Activated naive CD8-positive, alpha-beta T cell treated with anti-CD3 and anti-CD28 coated beads, Interleukin-2, amount 50 U/mL, for 24 hours (primary cell): ENCODE measurements around the gene LRRC17.
"Not testable (repeated sequence)": the region's sequence is repeated elsewhere in the genome, so short reads cannot be mapped to it uniquely, and the experiment has no call there.

ENCODE experiments used
- ATAC-seq: fragments of 150-1000 bp; cut with Tn5 transposase; one replicate; pipeline ENCODE4 v1.10.0; 2021
- DNase-seq: peaks from one replicate; pipeline ENCODE4 v3.0.0; 2021
- H3K27ac Mint-ChIP-seq: one replicate; pipeline ENCODE4 v1.8.0; 2021; ENCODE audit warnings: mild to moderate bottlenecking, mixed read lengths
- H3K27me3 Mint-ChIP-seq: one replicate; pipeline ENCODE4 v1.8.0; 2021; ENCODE audit warnings: mixed read lengths
- H3K36me3 Mint-ChIP-seq: one replicate; pipeline ENCODE4 v1.8.0; 2021; ENCODE audit warnings: low read depth, mixed read lengths
- H3K4me1 Mint-ChIP-seq: one replicate; pipeline ENCODE4 v1.8.0; 2021; ENCODE audit warnings: mixed read lengths
- H3K4me3 Mint-ChIP-seq: one replicate; pipeline ENCODE4 v1.8.0; 2021; ENCODE audit warnings: mild to moderate bottlenecking, moderate library complexity, mixed read lengths
- H3K9me3 Mint-ChIP-seq: one replicate; pipeline ENCODE4 v1.8.0; 2021; ENCODE audit warnings: mixed read lengths

LRRC17 gene

DNA sequence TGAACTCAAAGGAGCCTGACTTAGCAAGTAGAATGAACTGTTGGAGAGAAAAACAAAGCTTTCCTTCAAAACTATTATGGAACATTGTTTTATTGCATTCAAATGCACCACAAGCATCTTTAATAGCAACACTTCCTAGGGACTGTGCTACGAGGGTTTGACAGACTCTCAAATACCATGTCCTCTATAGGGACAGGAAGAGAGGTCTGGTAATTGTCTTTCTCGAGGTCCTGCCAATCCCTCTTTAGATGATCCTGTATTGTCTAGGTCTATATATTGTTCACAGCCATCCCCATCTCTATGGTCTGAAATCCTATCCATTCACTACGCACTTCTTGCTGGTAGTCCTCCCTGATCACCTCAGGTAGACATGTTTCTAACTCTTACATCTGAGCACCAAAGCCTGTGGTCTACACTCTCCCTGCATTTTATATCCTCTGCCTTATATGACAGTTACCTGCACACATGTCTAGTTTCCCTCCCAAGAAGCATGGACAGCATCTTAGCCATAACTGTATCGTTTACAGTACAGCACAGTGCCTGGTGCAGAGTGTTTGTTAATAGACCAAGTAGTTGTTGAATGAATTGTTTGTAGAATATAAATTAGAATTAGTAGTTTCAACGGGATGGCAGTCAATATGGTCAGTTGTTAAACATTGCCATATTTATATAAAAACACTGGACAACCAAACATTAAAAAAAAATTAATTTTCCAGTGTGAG is 21.7 kb upstream of the LRRC17 start:
- Mint-ChIP-seq H3K4me3 (no peak overlapping the region), H3K9me3 (no peaks in the 10 kb centered on the region), H3K4me1 (no peaks in the 10 kb centered on the region), H3K27ac (no peak overlapping the region), H3K27me3 (no peaks in the 10 kb centered on the region), H3K36me3 (no peaks in the 10 kb centered on the region)
- DNase-seq (no peak), ATAC-seq (no peak)

DNA sequence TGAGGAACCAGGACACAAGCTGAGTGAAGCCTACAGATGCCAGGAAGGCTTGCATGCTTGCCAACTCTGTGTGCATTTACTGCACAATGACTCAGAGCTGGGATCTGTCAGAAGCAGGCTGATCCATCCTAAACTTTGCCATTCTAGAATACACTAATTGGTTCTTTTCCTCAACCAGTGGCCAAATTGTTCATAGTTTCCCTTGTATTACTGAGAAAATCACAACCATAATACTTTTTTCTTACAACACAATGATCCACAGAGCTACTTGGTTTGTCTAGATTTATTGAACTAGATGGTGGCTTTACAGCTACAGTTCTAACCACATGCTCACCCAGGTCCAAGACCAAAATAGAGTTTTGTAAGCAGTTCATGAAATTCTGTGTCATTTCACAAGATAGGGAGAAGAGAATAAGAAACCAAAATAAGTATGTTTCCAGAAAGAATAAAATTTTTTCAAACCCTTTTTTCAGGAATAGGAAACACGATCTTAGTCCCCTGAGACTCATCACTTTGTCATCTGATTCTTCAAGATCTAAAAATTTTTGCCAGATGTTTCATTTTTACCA is 21.0 kb upstream of the LRRC17 start:
- DNase-seq (no peak), ATAC-seq (no peak)
- Mint-ChIP-seq H3K4me1 (no peaks in the 10 kb centered on the region), H3K27me3 (no peaks in the 10 kb centered on the region), H3K4me3 (no peak overlapping the region), H3K27ac (no peak overlapping the region), H3K9me3 (no peaks in the 10 kb centered on the region), H3K36me3 (no peaks in the 10 kb centered on the region)

DNA sequence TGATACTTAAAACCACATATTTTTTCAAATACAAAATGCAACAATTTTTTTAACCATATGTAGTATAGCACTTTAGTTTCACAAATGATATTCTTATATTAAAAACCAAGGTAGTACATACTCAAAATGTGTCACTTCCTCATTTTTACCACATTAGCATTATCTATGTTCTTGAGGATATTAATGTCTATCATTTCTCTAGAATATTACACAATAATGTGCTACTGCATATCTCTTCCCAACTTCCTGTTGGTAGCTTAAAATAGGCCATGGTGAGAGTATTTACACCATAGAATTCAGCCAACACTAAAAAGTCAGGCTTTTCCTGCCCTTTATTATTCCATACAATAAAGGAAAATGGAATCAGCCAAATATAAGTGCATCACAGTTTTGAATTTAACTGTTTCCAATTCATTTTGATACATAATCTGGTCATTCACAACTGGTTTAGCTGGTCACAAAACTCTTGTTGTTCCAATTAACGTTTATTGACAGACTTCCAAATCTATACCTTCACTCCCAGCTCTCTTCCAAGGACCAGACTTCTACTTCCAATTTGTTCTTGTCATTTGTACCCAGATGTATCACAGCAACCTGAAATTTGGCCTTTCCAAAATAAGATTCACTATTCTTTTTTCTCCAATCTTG is 20.0 kb upstream of the LRRC17 start:
- no peaks in the 10 kb centered on the region for H3K4me1 Mint-ChIP-seq
- no peak overlapping the region for H3K4me3 Mint-ChIP-seq
- ATAC-seq = no peak
- H3K27me3 Mint-ChIP-seq = no peaks in the 10 kb centered on the region
- no peaks in the 10 kb centered on the region for H3K9me3 Mint-ChIP-seq
- no peak for DNase-seq
- no peak overlapping the region for H3K27ac Mint-ChIP-seq
- no peaks in the 10 kb centered on the region for H3K36me3 Mint-ChIP-seq

DNA sequence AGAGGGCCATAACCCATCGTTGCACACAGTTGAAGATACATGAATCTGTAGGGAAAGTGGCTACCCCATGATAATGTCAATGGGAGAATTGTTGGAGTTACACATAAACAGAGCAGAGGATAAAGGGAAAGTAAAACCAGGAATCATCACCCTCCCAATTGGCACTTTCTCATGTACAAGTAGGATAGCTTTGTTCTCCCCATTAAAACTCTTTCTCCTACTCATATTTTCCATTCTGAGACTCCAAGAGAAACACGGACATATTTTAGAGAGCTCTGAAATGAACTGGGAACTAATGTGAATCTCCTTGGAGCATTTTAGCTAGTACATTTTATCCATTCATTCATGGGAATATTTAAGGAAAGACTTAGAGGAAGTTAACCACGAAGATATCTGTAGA is 17.2 kb upstream of the LRRC17 start:
- H3K9me3 Mint-ChIP-seq = no peaks in the 10 kb centered on the region
- no peak for ATAC-seq

DNA sequence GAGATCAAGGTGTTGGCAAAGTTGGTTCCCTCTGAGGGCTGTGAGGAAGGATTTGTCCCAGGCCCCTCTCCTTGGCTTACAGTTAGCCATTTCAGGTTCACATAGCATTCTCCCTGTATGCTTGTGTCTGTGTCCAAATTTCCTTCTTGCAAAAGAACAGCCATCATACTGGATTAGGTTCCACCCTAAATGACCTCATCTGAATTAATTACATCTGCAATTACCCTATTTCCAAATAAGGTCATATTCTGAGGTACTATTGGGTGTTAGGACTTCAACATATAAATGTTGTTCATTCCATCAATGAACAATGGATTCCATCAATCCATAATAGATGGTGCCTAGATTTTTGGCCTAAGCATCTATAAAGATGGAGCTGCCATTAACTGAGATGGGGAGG is 16.2 kb upstream of the LRRC17 start:
- DNase-seq (no peak), ATAC-seq (no peak)
- Mint-ChIP-seq H3K36me3 (no peaks in the 10 kb centered on the region), H3K4me1 (no peaks in the 10 kb centered on the region), H3K27ac (no peak overlapping the region), H3K4me3 (no peak overlapping the region), H3K27me3 (no peaks in the 10 kb centered on the region), H3K9me3 (no peaks in the 10 kb centered on the region)

More for the DNA sequence above, 17.2 kb upstream of the LRRC17 start:
- no peaks in the 10 kb centered on the region for H3K27me3 Mint-ChIP-seq
- H3K4me1 Mint-ChIP-seq = no peaks in the 10 kb centered on the region
- no peaks in the 10 kb centered on the region for H3K36me3 Mint-ChIP-seq
- H3K4me3 Mint-ChIP-seq = no peak overlapping the region
- no peak overlapping the region for H3K27ac Mint-ChIP-seq
- DNase-seq = no peak

DNA sequence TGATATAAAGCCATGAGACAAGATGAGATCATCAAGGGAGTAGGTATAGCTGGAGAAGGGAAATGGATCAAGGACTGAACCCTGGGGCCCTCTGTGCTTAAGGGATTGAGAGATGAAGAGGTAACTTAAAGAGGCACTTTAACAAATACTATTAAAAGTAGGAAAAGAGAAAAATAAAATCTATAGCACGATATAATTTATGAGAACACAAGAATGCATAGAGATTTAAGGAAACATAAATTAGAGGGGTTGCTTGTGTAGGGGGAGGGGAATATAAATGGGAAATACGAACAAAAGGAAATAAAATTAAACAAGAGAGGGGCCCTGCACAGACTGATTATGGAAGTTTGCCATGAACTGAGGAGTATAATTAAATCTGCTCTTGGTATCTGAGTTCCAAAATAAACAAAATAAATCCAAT is 15.6 kb upstream of the LRRC17 start:
- no peaks in the 10 kb centered on the region for H3K27me3 Mint-ChIP-seq
- no peaks in the 10 kb centered on the region for H3K4me1 Mint-ChIP-seq
- H3K36me3 Mint-ChIP-seq = no peaks in the 10 kb centered on the region
- H3K4me3 Mint-ChIP-seq = no peak overlapping the region
- DNase-seq = no peak
- no peak overlapping the region for H3K27ac Mint-ChIP-seq
- H3K9me3 Mint-ChIP-seq = no peaks in the 10 kb centered on the region
- no peak for ATAC-seq

DNA sequence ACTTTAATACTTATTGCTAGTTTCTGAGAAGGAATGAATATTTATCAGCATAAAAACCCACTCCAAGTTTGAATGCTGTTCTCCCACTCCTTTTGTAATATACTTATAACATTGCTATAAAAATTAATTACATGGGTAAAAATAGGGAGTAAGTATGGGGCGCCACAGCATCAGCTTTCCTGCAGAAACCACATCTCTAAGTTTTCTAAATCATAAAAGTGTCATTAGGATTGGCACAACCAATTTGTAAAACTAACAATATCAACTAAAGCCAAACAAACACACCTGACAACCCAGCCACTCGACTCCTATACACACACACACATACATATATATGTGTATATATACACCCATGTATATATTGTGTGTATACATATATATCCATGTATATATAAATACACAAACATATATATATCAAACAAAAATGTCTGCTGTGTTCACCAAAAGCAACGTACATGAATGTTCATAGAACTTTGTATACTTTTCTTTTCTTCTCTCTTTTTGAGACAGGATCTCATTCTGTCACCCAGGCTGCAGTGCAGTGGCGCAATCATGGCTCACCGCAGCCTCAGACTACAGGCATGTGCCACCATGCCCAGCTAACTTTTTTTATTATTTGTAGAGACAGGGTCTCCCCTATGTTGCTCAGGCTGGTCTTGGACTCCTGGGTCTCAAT is 14.8 kb upstream of the LRRC17 start:
- H3K27ac Mint-ChIP-seq = no peak overlapping the region
- DNase-seq (no peak), ATAC-seq (no peak)
- H3K4me1 Mint-ChIP-seq = no peaks in the 10 kb centered on the region
- no peaks in the 10 kb centered on the region for H3K36me3 Mint-ChIP-seq
- H3K4me3 Mint-ChIP-seq = no peak overlapping the region
- H3K27me3 Mint-ChIP-seq = no peaks in the 10 kb centered on the region
- H3K9me3 Mint-ChIP-seq = no peaks in the 10 kb centered on the region

DNA sequence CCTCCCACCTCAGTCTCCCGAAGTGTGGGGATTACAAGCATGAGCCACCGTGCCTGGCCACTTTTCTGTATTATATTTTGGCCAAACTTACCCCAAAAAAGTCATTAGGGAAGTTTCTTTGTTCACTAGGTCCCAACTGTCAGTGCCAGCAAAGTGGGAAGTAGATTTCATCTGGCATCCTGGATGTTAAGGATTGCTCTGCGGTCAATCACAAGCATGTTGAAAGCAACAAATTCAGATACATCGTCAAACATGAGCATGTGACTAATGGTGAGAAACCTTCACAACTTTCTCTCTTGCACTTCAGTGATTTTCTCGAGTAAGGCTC is 14.3 kb upstream of the LRRC17 start:
- Mint-ChIP-seq H3K9me3 (no peaks in the 10 kb centered on the region), H3K36me3 (no peaks in the 10 kb centered on the region), H3K27me3 (no peaks in the 10 kb centered on the region), H3K27ac (no peak overlapping the region), H3K4me3 (no peak overlapping the region), H3K4me1 (no peaks in the 10 kb centered on the region)
- no peak for DNase-seq
- ATAC-seq = no peak

DNA sequence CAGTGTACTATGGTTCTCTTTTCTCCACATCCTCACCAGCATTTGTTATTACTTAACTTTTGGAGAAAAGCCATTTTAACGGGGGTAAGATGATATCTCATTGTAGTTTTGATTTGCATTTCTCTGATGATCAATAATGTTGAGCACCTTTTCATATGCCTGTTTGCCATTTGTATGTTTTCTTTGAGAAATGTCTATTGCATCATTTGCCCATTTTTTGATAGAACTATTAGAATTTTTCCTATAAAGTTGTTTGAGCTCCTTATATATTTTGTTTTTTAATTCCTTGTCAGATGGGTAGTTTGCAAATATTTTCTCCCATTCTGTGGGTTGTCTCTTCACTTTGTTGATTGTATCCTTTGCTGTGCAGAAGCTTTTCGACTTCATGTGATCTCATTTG is 10.7 kb upstream of the LRRC17 start:
- H3K27me3 Mint-ChIP-seq, H3K36me3 Mint-ChIP-seq, H3K4me3 Mint-ChIP-seq, H3K4me1 Mint-ChIP-seq, DNase-seq, H3K27ac Mint-ChIP-seq, ATAC-seq: not testable (repeated sequence)
- H3K9me3 Mint-ChIP-seq = peaks cover 13% of the 10 kb centered on the region

DNA sequence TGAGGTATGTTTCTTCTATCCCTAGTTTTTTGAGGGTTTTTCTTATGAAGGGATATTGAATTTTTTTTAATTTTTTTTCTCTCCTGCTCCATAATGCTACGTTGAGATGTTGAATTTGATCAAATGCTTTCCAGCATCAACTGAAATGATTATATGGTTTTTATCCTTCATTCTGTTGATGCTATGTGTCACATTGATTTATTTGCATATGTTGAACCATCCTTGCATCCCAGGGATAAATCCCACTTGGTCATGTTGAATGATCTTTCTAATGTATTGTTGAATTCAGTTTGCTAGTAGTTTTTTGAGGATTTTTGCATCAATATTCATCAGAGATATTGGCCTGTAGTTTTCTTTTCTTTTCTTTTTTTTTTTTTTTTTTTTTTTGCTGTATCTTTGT is 9.2 kb upstream of the LRRC17 start:
- not testable (repeated sequence) for DNase-seq, ATAC-seq, H3K4me3 Mint-ChIP-seq, H3K27ac Mint-ChIP-seq, H3K4me1 Mint-ChIP-seq, H3K36me3 Mint-ChIP-seq, H3K27me3 Mint-ChIP-seq
- peaks cover 13% of the 10 kb centered on the region for H3K9me3 Mint-ChIP-seq

DNA sequence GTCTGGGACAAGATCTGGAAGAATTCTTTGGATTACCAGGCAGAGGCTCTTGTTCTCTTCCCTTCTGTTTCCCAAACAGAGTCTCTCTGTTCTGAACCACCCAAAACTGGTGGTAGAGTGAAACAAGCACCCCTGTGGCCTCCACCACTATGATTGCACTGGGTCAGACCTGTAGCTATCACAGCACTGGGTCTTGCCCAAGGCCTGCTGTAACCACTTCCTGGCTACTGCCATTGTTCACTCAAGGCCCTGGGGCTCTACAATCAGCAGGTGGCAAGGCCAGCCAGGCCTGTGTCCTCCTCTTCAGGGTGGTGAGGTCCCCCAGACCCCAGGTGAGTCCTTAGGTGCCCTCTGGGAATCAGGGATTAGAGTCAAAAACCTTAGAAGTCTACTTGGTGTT is 4.1 kb upstream of the LRRC17 start:
- peaks cover 13% of the 10 kb centered on the region for H3K9me3 Mint-ChIP-seq
- no peaks in the 10 kb centered on the region for H3K27me3 Mint-ChIP-seq
- no peak overlapping the region for H3K27ac Mint-ChIP-seq
- no peak for ATAC-seq
- DNase-seq = no peak
- H3K4me3 Mint-ChIP-seq = no peak overlapping the region
- peaks cover 1% of the 10 kb centered on the region for H3K36me3 Mint-ChIP-seq
- H3K4me1 Mint-ChIP-seq = no peaks in the 10 kb centered on the region

DNA sequence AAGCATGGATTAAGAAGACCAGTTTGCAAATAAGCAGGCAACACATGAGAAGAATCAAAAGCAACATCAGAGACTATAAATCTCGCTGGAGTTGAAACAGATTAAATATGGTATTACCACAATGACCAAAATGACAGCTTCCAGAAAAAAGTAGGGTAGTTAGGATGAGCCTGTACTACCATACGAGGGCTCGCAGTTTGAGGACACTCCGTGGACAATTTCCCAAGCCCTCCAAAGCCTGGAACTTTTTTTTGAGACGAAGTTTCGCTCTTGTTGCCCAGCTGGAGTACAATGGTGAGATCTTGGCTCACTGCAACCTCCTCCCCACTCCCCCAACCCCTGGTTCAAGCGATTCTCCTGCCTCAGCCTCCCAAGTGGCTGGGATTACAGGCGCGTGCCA is 1.0 kb downstream of the LRRC17 start:
- H3K9me3 Mint-ChIP-seq = no peaks in the 10 kb centered on the region

DNA sequence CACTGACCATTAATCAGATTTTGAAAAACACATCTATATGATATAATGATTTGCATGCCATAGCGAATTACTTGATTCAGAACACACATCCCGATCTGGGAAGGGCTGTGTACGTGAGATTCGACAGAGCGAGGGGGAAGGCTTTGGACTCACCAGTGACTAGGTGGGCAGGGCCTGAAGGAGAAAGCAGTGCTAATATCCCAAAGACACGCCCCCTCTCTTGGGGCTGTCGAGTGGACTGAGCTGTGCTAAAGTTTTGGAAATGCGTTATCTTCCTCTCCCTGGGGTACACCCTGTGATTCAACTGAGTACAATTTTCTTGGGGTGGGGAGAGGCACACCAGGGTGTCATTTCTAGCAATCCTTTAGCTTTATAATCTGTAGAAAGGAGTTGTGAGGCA is 1.8 kb downstream of the LRRC17 start:
- no peaks in the 10 kb centered on the region for H3K4me1 Mint-ChIP-seq
- H3K9me3 Mint-ChIP-seq = no peaks in the 10 kb centered on the region
- H3K27ac Mint-ChIP-seq = no peak overlapping the region
- no peaks in the 10 kb centered on the region for H3K36me3 Mint-ChIP-seq
- DNase-seq (no peak), ATAC-seq (no peak)
- no peak overlapping the region for H3K4me3 Mint-ChIP-seq
- H3K27me3 Mint-ChIP-seq = no peaks in the 10 kb centered on the region

More for the DNA sequence above, 1.0 kb downstream of the LRRC17 start:
- ATAC-seq (no peak), DNase-seq (no peak)
- H3K4me3 Mint-ChIP-seq = no peak overlapping the region
- H3K4me1 Mint-ChIP-seq = no peaks in the 10 kb centered on the region
- no peaks in the 10 kb centered on the region for H3K36me3 Mint-ChIP-seq
- no peak overlapping the region for H3K27ac Mint-ChIP-seq
- H3K27me3 Mint-ChIP-seq = no peaks in the 10 kb centered on the region

DNA sequence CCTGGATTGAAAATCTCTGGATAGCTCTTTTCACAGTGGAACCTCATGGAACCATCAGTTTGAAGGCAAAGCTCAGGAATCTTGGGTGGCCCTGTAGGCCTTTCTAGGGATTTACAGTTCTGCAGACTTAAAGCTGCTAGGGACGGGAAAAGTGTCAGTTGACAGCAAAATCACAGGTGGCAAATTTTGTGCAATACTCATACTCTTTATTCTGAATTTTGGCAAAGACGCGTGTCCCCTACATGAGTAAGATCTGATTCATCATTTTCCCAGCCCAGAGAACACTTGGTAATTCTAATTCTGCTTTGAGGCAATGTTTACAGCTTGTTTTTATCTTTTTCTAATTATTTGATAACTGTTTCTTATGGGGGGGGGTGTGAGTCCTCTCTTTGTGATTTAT is 3.6 kb downstream of the LRRC17 start:
- H3K27me3 Mint-ChIP-seq = no peaks in the 10 kb centered on the region
- H3K9me3 Mint-ChIP-seq = no peaks in the 10 kb centered on the region
- no peaks in the 10 kb centered on the region for H3K4me1 Mint-ChIP-seq
- DNase-seq = no peak
- H3K27ac Mint-ChIP-seq = no peak overlapping the region
- ATAC-seq = no peak
- H3K4me3 Mint-ChIP-seq = no peak overlapping the region
- no peaks in the 10 kb centered on the region for H3K36me3 Mint-ChIP-seq

DNA sequence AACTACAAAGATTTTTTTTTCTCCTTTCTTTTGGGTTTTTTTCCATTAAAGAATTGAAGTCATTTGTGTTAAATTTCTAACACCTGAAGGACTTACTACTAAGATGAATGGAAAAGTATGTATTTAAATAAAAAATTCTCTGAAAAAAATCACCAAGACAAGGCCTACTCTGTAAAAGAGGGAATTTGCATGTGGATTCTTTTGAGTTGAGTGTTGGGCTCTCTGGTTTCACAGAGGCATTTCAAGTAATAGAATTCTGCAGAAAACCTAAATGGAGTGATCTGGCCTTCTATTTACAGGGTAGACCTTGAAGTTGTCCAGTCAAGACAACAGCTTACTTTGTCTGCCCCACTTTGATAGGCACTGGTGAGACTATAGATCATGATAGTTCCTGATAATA is 4.1 kb downstream of the LRRC17 start:
- no peak for ATAC-seq

More for the DNA sequence above, 4.1 kb downstream of the LRRC17 start:
- Mint-ChIP-seq H3K4me3 (no peak overlapping the region), H3K27me3 (no peaks in the 10 kb centered on the region), H3K36me3 (no peaks in the 10 kb centered on the region), H3K27ac (no peak overlapping the region), H3K9me3 (no peaks in the 10 kb centered on the region), H3K4me1 (no peaks in the 10 kb centered on the region)
- DNase-seq = no peak
